ENCODE data around the gene MLIP.
"Not testable (repeated sequence)": the region's sequence is repeated elsewhere in the genome, so short reads cannot be mapped to it uniquely, and the experiment has no call there.

The MLIP gene

GRCh38 chr6:54111341-54112045 is at the start of gene MLIP:
Gene MLIP (plus strand): TSS chr6:54111443. CDS start chr6:54111480, 37 bp downstream.
- no peak for DNase-seq

- DNase-seq, result no peak
These were observed 48.1 kb upstream of the MLIP start for GRCh38 chr6:54063228-54063539.

- no peak for DNase-seq
These were observed 42.5 kb upstream of the MLIP start for GRCh38 chr6:54068694-54069093.

- DNase-seq, result no peak
These were observed 41.2 kb upstream of the MLIP start for GRCh38 chr6:54070025-54070424.

GRCh38 chr6:54071821-54072340 is 39.4 kb upstream of the MLIP start:
- no peak for DNase-seq

GRCh38 chr6:54072635-54073313 is 38.5 kb upstream of the MLIP start:
- no peak for DNase-seq

- no peak for DNase-seq
These were observed 37.8 kb upstream of the MLIP start for GRCh38 chr6:54073487-54073886.

GRCh38 chr6:54074109-54074508 is 37.1 kb upstream of the MLIP start:
- no peak for DNase-seq

- DNase-seq, result peak; percentile 50
These were observed 36.6 kb upstream of the MLIP start for GRCh38 chr6:54074578-54075195.

GRCh38 chr6:54076159-54076789 is 35.0 kb upstream of the MLIP start:
- no peak for DNase-seq

GRCh38 chr6:54081499-54081898 is 29.7 kb upstream of the MLIP start:
- DNase-seq, result not testable (repeated sequence)

GRCh38 chr6:54083287-54083686 is 28.0 kb upstream of the MLIP start:
- DNase-seq, result no peak

- DNase-seq, result no peak
These were observed 27.0 kb upstream of the MLIP start for GRCh38 chr6:54084231-54084630.

- no peak for DNase-seq
These were observed 26.2 kb upstream of the MLIP start for GRCh38 chr6:54085047-54085446.

GRCh38 chr6:54085541-54085940 is 25.7 kb upstream of the MLIP start:
- DNase-seq, result peak; percentile 39

- no peak for DNase-seq
These were observed 24.8 kb upstream of the MLIP start for GRCh38 chr6:54086439-54086838.

- peak; percentile 55 for DNase-seq
These were observed 23.5 kb upstream of the MLIP start for GRCh38 chr6:54087721-54088120.

- no peak for DNase-seq
These were observed 17.8 kb upstream of the MLIP start for GRCh38 chr6:54093326-54093948.

GRCh38 chr6:54094293-54094692 is 16.9 kb upstream of the MLIP start:
- no peak for DNase-seq

GRCh38 chr6:54094786-54095185 is 16.5 kb upstream of the MLIP start:
- DNase-seq, result no peak

GRCh38 chr6:54095723-54096122 is 15.5 kb upstream of the MLIP start:
- no peak for DNase-seq

- no peak for DNase-seq
These were observed 14.4 kb upstream of the MLIP start for GRCh38 chr6:54096811-54097210.

- DNase-seq, result no peak
These were observed 13.5 kb upstream of the MLIP start for GRCh38 chr6:54097753-54098152.
